Trophoblast cell (in vitro differentiated cells and primary cell): Measurements from ENCODE around the gene ABCF2.
A peak's percentile ranks its signal among the peaks of the same experiment; 100 is the strongest.

Source experiments
- DNase-seq, 2 donors: peaks; one replicate each; pipeline ENCODE4 v3.0.0-alpha.2; 2016
- H2AFZ ChIP-seq: 2 replicates; pipeline ENCODE4 v1.6.1; 2013; ENCODE audit warnings: low read length, moderate library complexity, mild to moderate bottlenecking; ENCODE audit not compliant: insufficient read depth, poor library complexity
- H2AK5ac ChIP-seq: 2 replicates; pipeline ENCODE4 v1.6.1; 2013; ENCODE audit warnings: mild to moderate bottlenecking, low read length
- H2BK120ac ChIP-seq: 2 replicates; pipeline ENCODE4 v1.6.1; 2013; ENCODE audit warnings: low read length, mild to moderate bottlenecking, moderate library complexity; ENCODE audit not compliant: insufficient read depth, poor library complexity
- H2BK12ac ChIP-seq: 2 replicates; pipeline ENCODE4 v1.6.1; 2013; ENCODE audit warnings: mild to moderate bottlenecking, low read length, moderate library complexity
- H2BK5ac ChIP-seq: 2 replicates; pipeline ENCODE4 v1.6.1; 2013; ENCODE audit warnings: low read length, low read depth, moderate library complexity, mild to moderate bottlenecking; ENCODE audit not compliant: poor library complexity
- H3K14ac ChIP-seq: 2 replicates; pipeline ENCODE4 v1.6.1; 2013; ENCODE audit warnings: mild to moderate bottlenecking, low read length
- H3K18ac ChIP-seq: 2 replicates; pipeline ENCODE4 v1.6.1; 2013; ENCODE audit warnings: mild to moderate bottlenecking, low read length
- H3K23ac ChIP-seq: 2 replicates; pipeline ENCODE4 v1.6.1; 2013; ENCODE audit warnings: low read length
- H3K27ac ChIP-seq: 2 replicates; pipeline ENCODE4 v1.5.1; 2013; ENCODE audit warnings: low read depth, mild to moderate bottlenecking, inconsistent platforms, low read length, moderate library complexity
- H3K27me3 ChIP-seq: 2 replicates; pipeline ENCODE4 v1.6.1; 2013; ENCODE audit warnings: inconsistent platforms, mild to moderate bottlenecking, low read length, moderate library complexity; ENCODE audit not compliant: insufficient read depth
- H3K36me3 ChIP-seq, 2 experiments: 1 replicate in 1 of 2; 2 replicates in 1 of 2; pipeline ENCODE4 v1.6.1; 2013; ENCODE audit warnings: low read length in 2 of 2, mild to moderate bottlenecking in 2 of 2, moderate library complexity in 1 of 2; ENCODE audit not compliant: insufficient read depth in 2 of 2, control insufficient read depth in 1 of 2
- H3K4ac ChIP-seq: 2 replicates; pipeline ENCODE4 v1.6.1; 2013; ENCODE audit warnings: low read depth, mild to moderate bottlenecking, low read length, moderate library complexity
- H3K4me1 ChIP-seq, 2 experiments: 1 replicate in 1 of 2; 2 replicates in 1 of 2; pipeline ENCODE4 v1.6.1; 2013; ENCODE audit warnings: low read length in 2 of 2, mild to moderate bottlenecking in 2 of 2, moderate library complexity in 1 of 2; ENCODE audit not compliant: insufficient read depth in 2 of 2, control insufficient read depth in 1 of 2
- H3K4me2 ChIP-seq: 2 replicates; pipeline ENCODE4 v1.6.1; 2013; ENCODE audit warnings: inconsistent platforms, mild to moderate bottlenecking, low read length, moderate library complexity
- H3K4me3 ChIP-seq: 2 replicates; pipeline ENCODE4 v1.5.1; 2013; ENCODE audit warnings: mild to moderate bottlenecking, low read depth, low read length, inconsistent platforms
- H3K79me1 ChIP-seq: one replicate; pipeline ENCODE4 v1.6.1; 2013; ENCODE audit warnings: low read length
- H3K79me2 ChIP-seq: 2 replicates; pipeline ENCODE4 v1.6.1; 2013; ENCODE audit warnings: low read length, mild to moderate bottlenecking; ENCODE audit not compliant: control insufficient read depth, insufficient read depth, poor library complexity
- H3K9ac ChIP-seq: 2 replicates; pipeline ENCODE4 v1.6.1; 2013; ENCODE audit warnings: mild to moderate bottlenecking, low read length
- H3K9me3 ChIP-seq: 2 replicates; pipeline ENCODE4 v1.6.1; 2013; ENCODE audit warnings: low read depth, mild to moderate bottlenecking, control low read depth, inconsistent platforms, low read length; ENCODE audit not compliant: insufficient read depth
- H4K12ac ChIP-seq: 2 replicates; pipeline ENCODE4 v1.6.1; 2013; ENCODE audit warnings: low read depth, mild to moderate bottlenecking, low read length, moderate library complexity
- H4K8ac ChIP-seq: 2 replicates; pipeline ENCODE4 v1.6.1; 2013; ENCODE audit warnings: low read depth, mild to moderate bottlenecking, low read length, moderate library complexity
- H4K91ac ChIP-seq: one replicate; pipeline ENCODE4 v1.6.1; 2013; ENCODE audit warnings: low read depth, mild to moderate bottlenecking, low read length, moderate library complexity
- WGBS: extraction: QIAGEN DNeasy Blood & Tissue Kit; methylation state at CpG from one replicate; pipeline ENCODE4 v1.1.7; 2013; ENCODE audit warnings: missing lambda C conversion rate; ENCODE audit not compliant: insufficient read length, insufficient coverage; ENCODE audit errors: extremely low coverage; 5-methylcytosine and 5-hydroxymethylcytosine counted together

The ABCF2 gene

DNA sequence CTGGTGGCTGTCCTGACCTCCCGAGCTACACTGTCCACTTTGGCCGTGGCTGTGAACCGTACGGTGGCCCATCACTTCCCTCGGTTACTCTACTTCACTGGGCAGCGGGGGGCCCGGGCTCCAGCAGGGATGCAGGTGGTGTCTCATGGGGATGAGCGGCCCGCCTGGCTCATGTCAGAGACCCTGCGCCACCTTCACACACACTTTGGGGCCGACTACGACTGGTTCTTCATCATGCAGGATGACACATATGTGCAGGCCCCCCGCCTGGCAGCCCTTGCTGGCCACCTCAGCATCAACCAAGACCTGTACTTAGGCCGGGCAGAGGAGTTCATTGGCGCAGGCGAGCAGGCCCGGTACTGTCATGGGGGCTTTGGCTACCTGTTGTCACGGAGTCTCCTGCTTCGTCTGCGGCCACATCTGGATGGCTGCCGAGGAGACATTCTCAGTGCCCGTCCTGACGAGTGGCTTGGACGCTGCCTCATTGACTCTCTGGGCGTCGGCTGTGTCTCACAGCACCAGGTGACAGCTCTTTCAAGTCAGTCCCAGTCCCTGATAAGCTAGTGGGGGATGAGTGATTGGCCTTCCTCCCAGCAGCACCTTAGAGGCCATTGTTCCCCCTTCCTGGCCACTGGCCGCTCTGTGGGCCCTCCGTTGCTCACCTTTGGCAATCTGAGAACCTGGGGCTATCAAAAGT, 8.2 kb upstream of the ABCF2 start:
- Histone ChIP-seq H2AFZ (no peak overlapping the region), H2AK5ac (no peak overlapping the region), H3K4me3 (peak overlapping the region; percentile 6), H3K27ac (no peak overlapping the region), H4K8ac (no peak overlapping the region), H3K4me1 (peaks cover 4 to 10% of the 10 kb centered on the region in 2 experiments), H4K91ac (no peak overlapping the region), H3K36me3 (peaks cover 48 to 50% of the 10 kb centered on the region in 2 experiments), H3K14ac (no peak overlapping the region), H2BK12ac (no peak overlapping the region), H3K23ac (no peak overlapping the region), H3K4me2 (no peak overlapping the region), H3K9me3 (peaks cover 4% of the 10 kb centered on the region), H2BK120ac (no peak overlapping the region), H2BK5ac (no peak overlapping the region), H3K9ac (no peak overlapping the region), H3K4ac (no peak overlapping the region), H3K79me1 (peaks cover 6% of the 10 kb centered on the region), H3K18ac (no peak overlapping the region), H3K27me3 (no peaks in the 10 kb centered on the region), H3K79me2 (peaks cover 11% of the 10 kb centered on the region), H4K12ac (no peak overlapping the region)
- no CpG with 5 or more reads among the region's 28 CpGs for WGBS
- DNase-seq = no peak

DNA sequence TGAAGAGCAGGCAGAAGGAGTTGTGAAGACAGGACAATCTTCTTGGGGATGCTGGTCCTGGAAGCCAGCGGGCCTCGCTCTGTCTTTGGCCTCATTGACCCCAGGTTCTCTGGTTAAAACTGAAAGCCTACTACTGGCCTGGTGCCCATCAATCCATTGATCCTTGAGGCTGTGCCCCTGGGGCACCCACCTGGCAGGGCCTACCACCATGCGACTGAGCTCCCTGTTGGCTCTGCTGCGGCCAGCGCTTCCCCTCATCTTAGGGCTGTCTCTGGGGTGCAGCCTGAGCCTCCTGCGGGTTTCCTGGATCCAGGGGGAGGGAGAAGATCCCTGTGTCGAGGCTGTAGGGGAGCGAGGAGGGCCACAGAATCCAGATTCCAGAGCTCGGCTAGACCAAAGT, 6.8 kb upstream of the ABCF2 start:
- no peak overlapping the region for H3K27ac ChIP-seq
- WGBS = no CpG with 5 or more reads among the region's 9 CpGs

DNA sequence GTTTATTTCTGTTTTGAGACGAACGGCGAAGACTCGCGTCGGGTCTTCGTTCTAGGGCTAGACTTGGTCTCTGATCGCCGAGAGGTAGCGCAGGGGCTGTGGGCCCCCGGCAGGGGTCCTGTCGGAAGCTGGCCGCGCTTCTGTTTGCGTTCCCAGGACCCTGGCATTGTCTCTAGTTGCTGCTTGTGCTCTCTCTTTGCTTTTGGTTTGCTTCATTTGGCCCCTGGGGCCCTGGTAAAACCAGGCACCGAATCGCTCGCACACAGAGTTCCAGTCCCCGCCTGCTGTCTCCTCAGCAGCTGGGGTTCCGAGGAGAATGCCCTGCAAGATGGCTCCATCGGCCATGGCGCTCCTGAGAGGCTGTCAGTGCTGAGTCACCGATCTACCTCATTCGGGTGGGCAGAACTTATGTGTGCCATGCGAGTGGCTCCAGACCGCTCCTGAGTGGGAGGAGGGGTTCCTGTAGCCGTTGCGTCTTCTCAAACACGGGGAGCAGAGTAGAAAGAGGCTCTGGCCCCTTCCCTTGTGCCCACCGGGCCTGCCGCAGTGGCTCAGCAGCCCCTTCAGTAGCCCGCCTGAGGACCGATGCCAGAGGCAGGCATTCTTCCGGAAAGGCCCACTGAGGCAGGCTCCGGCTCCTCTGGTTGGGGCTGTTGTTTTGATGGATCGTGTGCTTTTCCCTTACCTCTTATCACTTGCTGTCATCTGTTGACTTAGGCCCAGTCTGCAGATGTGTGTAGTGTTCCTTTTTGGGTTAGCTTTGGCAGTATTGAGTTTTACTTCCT, 6.1 kb upstream of the ABCF2 start:
- peak overlapping the region; percentile 91 for H4K91ac ChIP-seq
- H3K23ac ChIP-seq = no peak overlapping the region
- H3K36me3 ChIP-seq = peaks cover 29 to 36% of the 10 kb centered on the region in 2 experiments
- H4K12ac ChIP-seq = peak overlapping the region; percentile 44
- H2BK5ac ChIP-seq = no peak overlapping the region
- no CpG with 5 or more reads among the region's 36 CpGs for WGBS
- peak overlapping the region; percentile 87 for H3K9ac ChIP-seq
- H3K4me3 ChIP-seq = peak overlapping the region; percentile 87
- H2AFZ ChIP-seq = peak overlapping the region; percentile 67
- H3K18ac ChIP-seq = peak overlapping the region; percentile 85
- peak overlapping the region; percentile 86 for H4K8ac ChIP-seq
- DNase-seq = peak in 1 of 2 donors; percentile 29
- H3K4me1 ChIP-seq = peaks cover 4 to 10% of the 10 kb centered on the region in 2 experiments
- peak overlapping the region; percentile 86 for H3K4me2 ChIP-seq
- H3K27me3 ChIP-seq = no peaks in the 10 kb centered on the region
- peaks cover 6% of the 10 kb centered on the region for H3K79me1 ChIP-seq
- no peak overlapping the region for H2BK12ac ChIP-seq
- peak overlapping the region; percentile 57 for H2BK120ac ChIP-seq
- peak overlapping the region; percentile 91 for H3K4ac ChIP-seq
- peak overlapping the region; percentile 75 for H2AK5ac ChIP-seq
- no peak overlapping the region for H3K27ac ChIP-seq
- peaks cover 4% of the 10 kb centered on the region for H3K9me3 ChIP-seq
- peaks cover 11% of the 10 kb centered on the region for H3K79me2 ChIP-seq
- H3K14ac ChIP-seq = peak overlapping the region; percentile 92

More for the DNA sequence above, 6.8 kb upstream of the ABCF2 start:
- Histone ChIP-seq H3K4me2 (peak overlapping the region; percentile 86), H4K91ac (no peak overlapping the region), H3K14ac (no peak overlapping the region), H3K79me2 (peaks cover 11% of the 10 kb centered on the region), H3K9me3 (peaks cover 4% of the 10 kb centered on the region), H4K12ac (no peak overlapping the region), H2BK5ac (no peak overlapping the region), H3K9ac (no peak overlapping the region), H3K4me1 (peaks cover 4 to 10% of the 10 kb centered on the region in 2 experiments), H3K18ac (no peak overlapping the region), H2BK120ac (no peak overlapping the region), H2AFZ (no peak overlapping the region), H4K8ac (no peak overlapping the region), H2AK5ac (no peak overlapping the region), H2BK12ac (no peak overlapping the region), H3K4ac (peak overlapping the region; percentile 30), H3K4me3 (no peak overlapping the region), H3K27me3 (no peaks in the 10 kb centered on the region), H3K23ac (no peak overlapping the region), H3K79me1 (peaks cover 6% of the 10 kb centered on the region), H3K36me3 (peaks cover 35 to 42% of the 10 kb centered on the region in 2 experiments)
- no peak for DNase-seq

DNA sequence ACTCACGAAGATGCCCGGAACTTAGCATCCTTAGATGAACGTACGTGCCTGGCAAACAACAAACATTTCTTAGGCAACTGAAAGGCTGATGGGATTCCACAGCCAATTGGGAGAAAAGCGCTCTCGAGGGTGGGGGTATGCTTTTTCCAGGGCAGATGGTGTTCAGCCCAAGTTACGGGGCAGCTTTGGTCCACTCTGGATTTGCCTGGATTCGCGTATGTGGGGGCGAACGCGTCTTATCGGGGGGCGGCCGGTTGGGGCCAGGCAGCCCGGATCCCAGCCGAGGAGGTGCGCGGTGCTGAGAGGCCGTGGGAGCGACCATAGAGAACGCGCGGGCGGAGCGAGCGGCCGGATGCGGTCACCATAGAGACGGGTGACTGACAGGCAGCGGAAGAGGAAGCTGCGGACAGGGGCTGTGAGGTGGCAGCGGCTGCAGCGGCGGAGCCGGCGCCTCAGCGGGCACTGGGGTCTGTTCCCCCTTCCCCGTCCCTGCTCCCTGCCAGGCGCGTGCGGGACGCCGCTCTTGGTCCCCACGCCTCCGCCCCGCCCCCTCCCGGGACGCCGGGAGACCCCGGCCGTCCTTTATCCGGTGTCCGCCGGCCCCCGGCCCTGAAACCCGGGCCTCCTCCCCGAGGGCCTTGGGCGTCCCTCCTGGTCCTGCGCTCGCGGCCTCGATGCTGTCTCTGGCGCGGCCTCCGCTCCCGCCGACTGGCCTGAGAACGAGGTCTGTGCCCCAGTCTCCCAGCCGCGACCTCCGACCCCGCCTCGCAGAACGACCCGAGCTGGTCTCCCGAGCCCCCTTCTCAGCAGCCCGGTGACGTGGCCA, 5.3 kb upstream of the ABCF2 start, which contains the start of gene CHPF2:
Gene CHPF2, plus strand, starts transcription at position 393 of the 826 bp plus-strand sequence. CDS start 1,529 bp downstream, outside the sequence.
- Histone ChIP-seq H3K79me1 (peaks cover 9% of the 10 kb centered on the region), H2BK12ac (no peak within 1 kb of the TSS), H2AK5ac (peak within 1 kb of the TSS; percentile 75), H3K27ac (no peak within 1 kb of the TSS), H4K91ac (peak within 1 kb of the TSS; percentile 91), H3K4me1 (peaks cover 4 to 10% of the 10 kb centered on the region in 2 experiments), H4K12ac (peak within 1 kb of the TSS; percentile 44), H4K8ac (peak within 1 kb of the TSS; percentile 86), H3K4me3 (peak within 1 kb of the TSS; percentile 87), H3K18ac (peak within 1 kb of the TSS; percentile 85), H3K9ac (peak within 1 kb of the TSS; percentile 87), H3K4me2 (peak within 1 kb of the TSS; percentile 86), H2BK120ac (peak within 1 kb of the TSS; percentile 57), H3K4ac (peak within 1 kb of the TSS; percentile 91), H3K36me3 (peaks cover 21 to 28% of the 10 kb centered on the region in 2 experiments), H3K23ac (no peak within 1 kb of the TSS), H3K14ac (peak within 1 kb of the TSS; percentile 92), H3K27me3 (no peaks in the 10 kb centered on the region), H2AFZ (peak within 1 kb of the TSS; percentile 68), H3K79me2 (peaks cover 11% of the 10 kb centered on the region), H3K9me3 (peaks cover 4% of the 10 kb centered on the region), H2BK5ac (no peak within 1 kb of the TSS)
- DNase-seq = peak; percentile 66 to 79
- no CpG with 5 or more reads among the region's 79 CpGs for WGBS
